Stimulated activated CD8-positive, alpha-beta memory T cell treated with anti-CD3 and anti-CD28 coated beads, Interleukin-7, amount 100 ng/mL, for 4 hours (primary cell): ENCODE measurements around the gene LTB4R2.
"Not testable (repeated sequence)": the region's sequence is repeated elsewhere in the genome, so short reads cannot be mapped to it uniquely, and the experiment has no call there.

Source experiments
- DNase-seq, 2 donors: peaks; one replicate each; pipeline ENCODE4 v3.0.0-alpha.2; 2020; ENCODE audit warnings: low read depth in 2 of 2

Gene LTB4R2

DNA sequence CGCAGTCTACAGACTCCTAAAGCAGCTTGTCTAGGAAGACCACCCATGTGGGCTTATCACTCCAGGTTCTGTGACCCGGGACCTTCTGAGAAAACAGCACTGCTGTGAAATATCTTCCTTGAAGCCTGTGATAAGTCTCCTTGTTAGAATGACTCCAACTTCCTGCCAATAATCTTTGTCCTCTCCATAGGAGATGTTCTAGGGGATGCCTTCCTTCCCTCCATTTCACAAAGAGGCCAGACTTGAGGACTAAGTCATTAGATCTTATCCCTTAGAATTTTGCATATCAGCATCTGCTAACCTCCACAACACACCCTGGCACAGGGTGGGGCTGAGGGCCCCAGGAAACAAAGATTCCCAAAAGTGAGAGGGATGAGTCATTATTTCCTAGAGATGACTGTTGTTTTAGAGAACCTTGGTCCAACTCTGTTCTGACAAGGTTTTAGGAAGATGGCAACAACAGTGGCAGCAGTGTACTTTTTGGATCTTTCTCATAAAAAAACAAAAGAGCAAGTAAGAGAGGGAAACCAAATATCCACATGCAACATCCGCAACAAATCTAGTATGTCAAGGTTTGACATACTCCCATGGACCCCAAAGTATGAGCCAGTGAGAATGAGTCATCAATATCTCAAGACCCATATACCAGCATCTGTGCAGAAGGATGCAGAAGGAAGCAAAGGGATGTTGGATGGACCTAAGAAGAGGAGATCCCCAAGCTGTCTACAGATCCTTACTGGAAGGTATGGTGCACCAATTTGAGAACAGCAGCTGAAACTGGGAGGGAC is 7.4 kb downstream of the LTB4R2 start:
- DNase-seq = no peak

DNA sequence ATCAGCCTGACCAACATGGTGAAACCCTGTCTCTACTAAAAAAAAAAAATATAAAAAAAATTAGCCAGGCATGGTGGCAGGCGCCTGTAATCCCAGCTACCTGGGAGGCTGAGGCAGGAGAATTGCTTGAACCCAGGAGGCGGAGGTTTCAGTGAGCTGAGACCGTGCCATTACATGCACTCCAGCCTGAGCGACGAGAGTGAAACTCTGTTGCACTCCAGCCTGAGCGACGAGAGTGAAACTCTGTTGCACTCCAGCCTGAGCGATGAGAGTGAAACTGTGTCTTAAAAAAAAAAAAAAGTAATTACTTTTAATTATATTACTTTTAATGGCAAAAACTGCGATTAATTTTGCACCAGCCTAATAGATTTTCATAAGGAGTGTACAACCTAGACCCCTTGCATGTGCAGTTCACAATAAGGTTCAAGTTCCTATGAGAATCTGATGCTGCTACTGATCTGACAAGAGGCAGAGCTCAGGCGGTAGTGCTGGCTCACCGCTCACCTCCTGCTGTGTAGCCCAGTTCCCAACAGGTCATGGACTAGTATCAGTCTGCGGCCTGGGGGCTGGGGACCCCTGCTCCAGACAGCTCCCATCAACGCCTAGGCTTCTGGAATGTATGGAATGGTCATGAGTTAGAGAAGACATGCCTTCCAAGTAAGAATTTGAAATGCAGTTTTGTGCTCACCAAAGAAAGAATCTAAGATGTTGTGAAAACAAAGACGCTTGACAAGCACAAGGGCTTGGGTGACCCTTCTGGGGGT is 11.5 kb downstream of the LTB4R2 start:
- DNase-seq = no peak

DNA sequence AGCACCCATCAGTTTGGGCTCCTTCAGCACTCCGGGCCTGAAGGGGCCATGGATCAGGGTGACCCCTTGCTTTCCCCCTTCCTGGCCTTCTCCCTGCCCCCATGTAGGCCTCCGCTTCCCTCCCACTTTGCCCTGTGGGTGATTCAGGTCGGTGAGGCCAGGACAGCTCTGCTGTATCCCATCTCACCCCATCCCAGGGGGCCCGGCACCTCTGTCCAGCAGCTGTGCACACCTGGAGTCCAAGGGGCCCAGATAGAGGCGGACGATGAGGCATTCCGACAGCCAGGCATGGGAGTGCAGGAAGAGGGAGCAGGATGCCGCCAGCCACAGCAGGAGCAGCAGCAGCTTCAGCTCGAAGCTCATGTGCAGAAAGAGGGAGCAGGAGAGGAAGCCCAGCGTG is 12.7 kb downstream of the LTB4R2 start:
- DNase-seq = no peak

DNA sequence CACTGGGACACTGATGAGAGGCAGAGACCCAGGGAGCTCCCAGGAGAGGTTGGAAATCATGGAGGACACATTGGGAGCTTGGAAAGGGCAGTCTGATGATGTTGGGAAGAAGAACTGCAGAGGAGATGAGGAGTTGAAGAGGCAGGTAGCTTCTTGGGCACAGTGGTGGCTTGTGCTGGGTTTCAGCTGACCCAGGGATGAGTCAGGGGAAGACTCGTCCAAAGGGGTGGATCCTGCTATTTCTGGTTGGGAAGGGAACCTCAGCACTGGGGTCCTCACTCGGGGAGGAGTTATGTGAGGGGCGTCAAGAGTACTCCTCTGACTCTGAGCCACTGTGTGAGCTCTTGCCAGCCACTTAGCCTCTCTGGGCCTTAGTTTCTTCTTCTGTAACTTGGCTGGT is 13.4 kb downstream of the LTB4R2 start:
- DNase-seq = no peak

DNA sequence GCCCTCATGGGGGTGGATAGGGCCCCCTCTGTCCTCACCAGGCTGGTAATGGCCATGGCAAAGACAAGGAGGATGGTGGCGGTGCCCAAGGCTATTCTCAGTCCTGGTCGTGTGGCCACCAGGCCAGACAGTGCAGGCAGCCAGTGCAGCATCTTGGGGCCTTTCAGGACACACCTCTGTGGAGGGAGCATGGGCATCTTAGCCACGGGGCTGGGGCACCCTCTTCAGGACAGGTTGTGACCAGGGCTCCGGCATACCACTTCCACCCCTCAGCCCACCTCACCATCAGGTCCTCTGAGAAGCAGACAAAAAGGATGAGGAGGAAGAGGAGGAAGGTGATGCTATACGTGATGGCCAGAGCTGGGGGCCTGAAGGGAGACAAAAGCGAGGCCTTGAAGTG is 14.1 kb downstream of the LTB4R2 start:
- no peak for DNase-seq

DNA sequence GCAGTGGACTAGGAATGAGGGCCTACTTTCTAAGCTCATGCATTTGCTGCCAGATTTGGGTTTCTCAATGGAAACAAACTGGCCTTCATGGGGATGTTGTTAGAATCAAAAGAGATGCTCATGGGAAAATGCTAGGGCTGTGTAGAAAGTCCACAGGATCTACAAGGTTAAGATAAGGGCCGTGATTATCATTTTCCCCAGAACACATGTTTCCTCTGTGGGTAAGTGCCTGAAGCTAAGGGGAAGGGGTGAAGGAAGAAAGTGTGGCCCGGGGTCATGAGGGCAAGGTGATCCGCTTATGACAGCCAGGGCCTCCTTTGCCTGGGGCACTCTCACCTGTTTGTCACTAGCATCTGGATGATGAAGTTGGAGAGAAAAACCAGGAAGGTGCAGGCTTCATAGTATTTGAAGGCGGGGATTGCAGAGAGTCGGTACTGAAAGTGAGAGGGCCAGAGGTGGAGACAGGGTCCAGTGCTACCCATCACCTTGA is 15.1 kb downstream of the LTB4R2 start:
- DNase-seq = no peak

DNA sequence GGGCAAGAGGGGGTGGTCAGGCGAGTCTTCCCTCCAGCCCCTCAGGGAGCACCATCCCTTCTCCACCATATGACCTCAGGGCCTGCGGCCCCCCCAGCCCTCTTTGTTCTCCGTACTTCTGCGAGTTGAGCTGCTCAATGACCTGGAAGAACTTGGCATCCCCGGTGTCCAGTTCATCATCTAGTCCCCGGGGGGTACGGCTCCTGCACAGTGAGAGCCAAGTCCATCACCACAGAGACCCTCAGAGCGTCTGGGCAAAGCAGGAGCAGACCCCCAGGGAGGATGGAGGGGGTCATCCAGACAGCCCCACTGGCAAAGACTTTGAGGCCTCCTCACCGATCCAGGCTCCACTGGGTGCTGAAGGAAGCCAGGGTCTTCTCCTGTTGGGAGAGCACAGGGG is 16.0 kb downstream of the LTB4R2 start:
- no peak for DNase-seq

DNA sequence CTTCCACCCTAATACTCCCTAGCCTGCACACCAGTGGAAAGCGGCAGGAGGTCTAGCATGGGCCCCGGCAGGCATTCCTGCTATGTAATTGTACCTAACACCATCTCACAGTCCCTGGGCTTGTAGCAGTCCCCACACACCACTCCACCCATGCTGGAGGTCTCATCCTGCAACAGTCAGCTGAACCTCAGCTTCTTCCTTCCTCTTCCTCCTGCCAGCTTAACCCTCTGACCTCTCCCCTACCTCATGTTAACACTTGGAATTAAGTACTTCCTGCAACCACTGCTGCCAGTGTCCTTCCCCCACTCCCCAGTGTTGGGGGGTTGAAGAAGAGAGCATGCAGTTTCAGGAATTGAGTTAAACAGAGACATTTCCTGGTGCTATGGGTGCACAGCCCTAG is 17.4 kb downstream of the LTB4R2 start:
- no peak for DNase-seq

DNA sequence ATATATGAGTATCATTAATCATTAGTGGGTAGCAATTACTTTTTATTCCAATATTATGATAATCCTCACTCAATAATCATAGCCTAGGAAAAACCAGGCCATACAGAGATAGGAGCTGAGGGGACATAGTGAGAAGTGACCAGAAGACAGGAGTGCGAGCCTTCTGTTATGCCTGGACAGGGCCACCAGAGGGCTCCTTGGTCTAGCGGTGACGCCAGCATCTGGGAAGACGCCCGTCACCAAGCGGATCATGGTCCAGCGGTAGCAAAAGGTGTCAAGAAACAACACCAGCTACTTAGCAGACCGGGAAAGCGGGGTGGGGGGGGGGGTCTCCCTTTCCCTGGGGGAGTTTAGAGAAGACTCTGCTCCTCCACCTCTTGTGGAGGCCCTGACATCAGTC is 18.0 kb downstream of the LTB4R2 start:
- DNase-seq = not testable (repeated sequence)

DNA sequence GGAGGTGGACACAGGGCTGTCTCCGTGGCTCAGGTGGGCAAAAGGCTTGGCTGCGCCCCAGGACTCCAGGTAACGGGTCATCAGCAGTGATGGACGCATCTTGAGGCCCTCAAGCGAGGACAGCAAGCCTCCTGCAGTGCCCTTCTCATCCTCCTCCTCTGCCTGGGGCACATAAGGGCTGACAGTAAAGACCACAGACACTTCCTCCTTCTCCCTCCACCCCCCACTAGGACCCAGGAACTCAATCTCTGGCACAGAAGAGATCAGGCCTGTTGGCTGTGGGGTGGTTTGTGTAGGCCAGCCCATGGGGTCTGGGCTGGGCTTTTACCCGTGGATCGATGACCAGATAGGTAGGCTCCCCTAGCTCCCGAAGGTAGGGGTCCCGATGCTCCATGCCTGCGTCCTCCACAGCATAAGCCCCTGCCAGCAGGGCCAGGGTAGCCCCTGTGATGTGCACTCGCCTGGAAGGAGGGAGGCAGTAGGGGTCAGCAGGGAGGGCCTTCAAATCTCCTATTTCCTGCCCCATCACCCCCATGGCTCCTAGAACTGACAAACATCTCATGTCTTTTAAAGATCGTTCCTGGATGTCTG is 19.2 kb downstream of the LTB4R2 start:
- no peak for DNase-seq

DNA sequence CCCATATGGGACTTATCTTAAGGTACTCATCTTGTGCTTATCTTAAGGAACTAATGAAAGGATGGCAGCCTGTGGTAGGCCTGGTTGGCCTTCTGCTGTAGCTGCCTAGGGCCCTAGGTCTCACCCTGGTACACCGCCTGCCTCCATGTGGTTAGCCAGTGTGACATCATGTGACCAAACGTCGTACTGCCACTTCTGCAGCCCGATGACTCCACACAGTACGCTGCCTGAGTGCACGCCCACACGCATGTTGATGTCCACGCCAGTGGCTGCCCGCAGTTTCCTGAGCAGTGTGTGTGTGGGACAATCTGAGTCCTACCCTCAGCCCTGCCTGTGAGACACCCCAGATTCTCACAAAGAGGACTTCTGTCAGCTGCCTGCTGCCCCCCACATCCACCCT is 19.8 kb downstream of the LTB4R2 start:
- DNase-seq = peak; percentile 60 to 72

DNA sequence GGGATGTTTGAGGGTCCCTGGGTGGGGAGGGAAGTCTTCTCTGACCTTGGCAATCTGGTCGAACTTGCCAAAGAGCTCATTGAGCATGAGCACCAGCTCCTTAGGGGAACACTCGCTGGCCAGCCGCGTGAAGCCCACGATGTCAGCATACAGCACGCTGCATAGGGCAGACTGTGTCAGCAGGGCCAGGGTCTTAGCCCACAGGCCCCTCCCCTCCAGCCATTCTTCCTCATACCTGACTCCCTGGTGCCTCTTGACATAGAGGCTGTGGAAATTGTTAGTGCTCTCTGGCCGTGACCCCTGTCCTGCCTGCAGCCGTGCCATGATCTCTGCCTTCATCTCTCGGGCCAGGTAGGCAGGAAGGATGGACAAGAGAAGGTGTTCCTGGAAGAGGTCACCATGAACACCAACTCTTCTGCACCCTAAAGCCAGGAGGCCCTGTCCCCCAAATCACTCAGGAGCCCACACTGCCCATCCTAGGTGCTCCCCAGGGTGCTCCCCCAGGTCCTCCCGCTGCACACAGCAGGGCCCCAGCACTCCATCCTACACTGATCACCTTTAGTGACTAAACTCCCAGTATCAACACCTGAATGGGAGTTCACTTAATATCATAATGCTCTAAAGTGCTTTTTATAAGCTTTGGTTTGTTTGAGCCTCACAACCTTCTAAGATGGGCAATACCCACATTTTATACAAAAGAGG is 21.2 kb downstream of the LTB4R2 start:
- no peak for DNase-seq

DNA sequence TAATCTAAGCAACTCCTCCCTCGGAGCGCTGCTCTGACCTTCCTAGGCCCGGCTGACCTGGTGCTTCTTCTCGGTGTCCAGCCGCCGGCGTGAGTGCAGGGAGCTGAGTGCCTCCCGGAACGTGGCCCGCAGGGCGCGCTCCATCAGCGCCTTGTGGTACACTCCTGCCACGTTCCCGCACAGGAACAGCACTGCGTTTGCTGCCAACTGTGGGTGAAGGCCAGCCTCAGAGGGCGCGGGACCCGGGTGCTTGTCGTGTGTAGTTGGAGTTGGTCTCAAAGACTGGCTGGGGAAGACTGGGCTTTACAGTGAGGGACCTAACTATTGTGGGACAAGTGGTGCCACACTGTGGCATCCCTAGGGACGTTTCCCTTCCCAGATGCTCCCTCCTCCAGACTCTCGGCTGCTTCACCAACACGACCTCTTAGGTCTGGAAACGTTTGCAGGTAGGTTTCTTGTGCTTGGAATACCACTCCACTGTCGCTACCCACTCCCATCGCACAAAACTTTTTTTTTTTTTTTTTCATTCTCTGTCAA is 21.9 kb downstream of the LTB4R2 start:
- DNase-seq = no peak

DNA sequence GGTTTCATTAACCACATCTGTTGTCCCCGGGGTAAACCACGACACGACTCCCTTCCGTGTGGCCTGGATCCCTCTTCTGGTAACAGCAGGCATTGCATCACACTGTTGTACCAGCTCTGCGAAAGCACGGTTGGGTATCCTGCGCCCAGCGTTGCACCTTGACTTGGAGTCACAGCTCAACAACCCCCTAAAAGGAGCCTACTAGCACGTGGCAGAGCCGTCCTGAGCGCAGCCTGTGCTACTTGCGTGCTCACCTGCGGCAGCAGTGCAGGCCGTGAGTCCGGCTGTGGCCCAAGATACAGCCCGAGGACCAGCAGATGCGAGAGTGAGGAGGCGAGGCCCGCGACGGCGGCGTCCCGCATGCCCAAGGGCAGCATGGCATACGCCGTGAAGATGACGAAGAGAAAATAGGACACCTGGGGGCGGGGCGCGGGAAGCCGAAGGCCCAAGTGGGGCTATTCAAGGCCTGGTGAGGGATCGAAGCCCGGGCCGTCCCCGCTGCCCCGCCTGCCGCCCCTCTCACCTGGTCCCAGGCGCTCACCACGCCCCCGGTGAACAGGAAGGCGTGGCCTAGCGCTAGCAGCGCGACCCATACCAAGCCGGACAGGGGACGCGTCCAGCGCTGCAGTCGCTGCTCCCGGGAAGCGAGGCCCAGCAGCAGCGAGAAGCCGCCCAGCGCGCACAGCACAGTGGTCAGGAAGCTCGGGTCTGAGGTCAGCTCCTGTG is 22.5 kb downstream of the LTB4R2 start:
- peak; percentile 74 to 81 for DNase-seq

DNA sequence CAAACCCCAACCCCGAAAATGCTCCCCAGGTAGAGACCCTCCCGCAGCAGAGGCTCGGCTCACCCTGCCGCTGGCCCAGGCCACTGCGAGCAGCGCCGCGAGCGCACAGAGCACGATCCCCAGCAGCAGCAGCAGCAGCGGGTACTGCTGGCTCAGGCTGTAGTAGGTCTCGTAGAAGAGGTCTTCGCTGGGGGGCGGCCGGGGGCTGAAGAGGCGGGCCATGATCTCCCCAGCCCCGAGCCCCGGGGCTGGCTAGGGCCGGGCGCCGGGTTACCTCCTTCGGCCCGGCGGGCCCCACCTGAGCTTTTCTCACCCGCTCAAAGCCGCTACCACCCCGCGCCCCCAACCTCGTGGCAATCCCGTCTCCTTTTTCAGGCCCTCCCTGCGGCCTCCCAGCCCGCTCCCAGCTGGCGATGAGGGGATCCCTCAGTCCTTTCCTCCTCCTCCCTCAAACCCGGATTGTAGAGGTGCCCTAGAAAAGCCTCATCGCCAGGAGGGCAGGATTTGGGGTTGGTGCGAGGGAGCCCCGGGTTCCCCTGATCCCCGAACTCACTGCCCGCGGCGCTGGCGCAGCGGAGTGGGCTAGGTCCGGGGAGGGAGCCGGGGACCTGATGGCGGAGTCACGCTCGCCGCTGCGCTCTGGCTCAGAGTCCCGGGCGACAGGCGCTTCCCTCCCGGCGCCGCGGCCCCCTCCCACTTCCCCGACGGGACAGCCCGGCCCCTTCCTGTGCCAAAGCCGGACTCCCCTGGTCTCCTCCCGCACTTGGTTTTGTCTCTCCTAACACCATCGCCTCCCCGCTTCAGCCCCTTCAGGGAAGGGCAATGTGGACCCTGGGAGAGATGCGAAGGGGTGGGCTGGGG is 24.7 kb downstream of the LTB4R2 start, which contains the start of gene ADCY4:
ADCY4 (minus strand) TSS at position 641 of the 861 bp plus-strand sequence; CDS start at position 222, 419 bp downstream.
- DNase-seq = no peak

DNA sequence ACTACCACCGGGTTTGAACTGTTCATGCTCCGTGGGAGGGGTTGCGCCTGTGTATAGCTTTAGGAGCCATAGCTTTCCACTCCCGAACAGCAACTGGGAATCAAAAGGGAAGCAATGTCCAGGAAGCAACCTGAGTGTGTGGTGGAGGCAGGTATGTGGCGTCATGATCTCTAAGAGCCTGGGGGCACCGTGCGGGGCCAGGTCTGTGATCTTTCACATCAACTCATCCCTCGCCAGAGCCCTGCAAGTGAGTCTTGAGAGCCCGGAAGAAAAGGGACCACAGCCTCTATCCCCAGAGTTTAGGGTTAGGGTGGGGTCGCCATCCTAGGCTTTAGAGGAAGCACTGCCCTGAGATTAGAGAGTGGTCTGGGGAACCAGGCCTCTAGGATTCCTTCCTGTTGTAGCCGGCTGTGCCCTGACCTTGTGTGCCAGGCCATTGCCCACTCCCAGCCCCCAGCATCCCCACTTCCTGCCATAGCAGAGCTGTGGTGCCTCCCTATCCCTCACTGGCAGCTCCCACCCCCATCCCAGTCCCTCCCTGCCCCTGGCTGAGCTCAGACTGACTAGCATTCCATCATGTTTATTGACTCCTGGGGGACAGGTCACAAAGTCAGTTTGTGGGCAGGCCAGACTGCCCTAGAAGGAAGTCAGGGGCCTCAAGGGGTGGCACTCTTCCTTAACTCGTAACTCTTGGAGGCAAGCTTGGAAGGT is 25.7 kb downstream of the LTB4R2 start:
- DNase-seq = no peak

DNA sequence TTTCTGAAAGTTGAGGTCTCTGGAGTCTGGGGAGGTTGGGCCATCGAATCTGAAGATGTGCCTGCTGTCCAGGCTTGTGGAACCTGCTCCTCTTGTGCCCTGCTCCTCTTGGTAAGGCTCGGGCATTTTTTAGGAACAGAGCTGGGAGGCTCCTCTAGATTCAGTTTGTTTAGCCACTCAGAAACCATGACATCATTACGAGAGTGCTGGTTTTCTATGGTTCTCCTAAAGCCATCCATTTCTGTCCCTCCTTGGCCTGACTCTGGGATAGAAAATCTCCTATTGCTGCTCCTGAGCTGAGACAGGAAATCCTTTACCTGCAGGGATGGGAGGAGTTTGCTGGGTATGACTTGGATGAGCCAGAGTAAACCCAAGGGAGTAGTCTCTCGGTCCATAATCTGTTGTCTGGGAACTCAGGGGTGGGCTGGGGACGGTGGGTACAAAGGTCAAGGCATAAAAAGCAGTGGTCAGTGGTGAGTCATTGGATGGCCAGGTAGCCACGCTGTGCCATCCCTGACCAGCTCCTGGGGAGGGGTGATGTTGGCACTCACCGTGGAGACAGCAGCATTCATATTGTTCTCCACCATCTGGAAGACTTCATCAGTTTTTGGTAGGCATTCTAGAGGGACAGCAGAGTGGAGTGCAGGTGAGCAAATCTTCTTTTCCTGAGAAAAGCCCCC is 27.3 kb downstream of the LTB4R2 start:
- DNase-seq = no peak

DNA sequence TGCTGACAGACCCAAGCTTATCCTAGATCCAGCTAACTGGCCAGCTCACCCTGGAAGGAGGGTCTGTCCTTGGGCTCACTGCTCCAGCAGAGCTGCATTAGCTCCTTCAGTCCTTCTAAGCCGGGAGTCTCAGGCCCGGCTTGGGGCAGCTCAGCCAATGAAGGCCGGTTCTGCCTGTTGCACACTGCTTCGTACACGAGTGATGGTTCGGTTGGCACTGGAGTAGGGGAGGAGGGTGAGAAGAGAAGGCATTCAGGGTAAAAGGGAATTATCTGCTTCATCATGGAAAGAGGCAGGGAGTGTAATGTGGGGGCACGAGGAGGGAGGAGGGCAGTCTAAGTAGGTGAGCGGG is 27.9 kb downstream of the LTB4R2 start:
- DNase-seq = no peak

DNA sequence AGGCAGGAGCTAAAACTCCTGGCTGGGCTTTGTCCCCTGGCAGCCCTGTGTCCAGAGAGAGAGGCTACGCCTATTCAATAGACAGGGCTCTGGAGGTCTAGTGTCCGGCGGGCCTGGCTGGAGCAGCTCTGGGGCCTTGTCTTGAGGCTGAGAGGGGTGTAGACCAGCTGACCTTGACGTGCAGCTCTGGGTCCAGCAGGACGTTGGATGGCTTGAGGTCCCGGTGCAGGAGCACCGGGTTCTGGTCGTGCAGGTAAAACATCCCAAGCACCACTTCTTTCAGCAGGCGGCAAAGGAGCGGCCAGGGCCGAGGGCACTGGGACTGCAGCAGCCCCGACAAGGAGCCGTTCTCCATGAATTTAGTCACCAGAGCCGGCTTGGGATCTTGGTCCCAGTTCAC is 28.9 kb downstream of the LTB4R2 start:
- no peak for DNase-seq
